Keratinocyte (primary cell): ENCODE measurements around the gene DEDD2. TPM values are rescaled to one million over a fixed set of nuclear protein-coding genes. Genes with fewer than 3 reads are reported as not detected.

Experiments used
- DNase-seq: peaks from one replicate; pipeline ENCODE4 v3.0.0-alpha.2; 2011; ENCODE audit warnings: low read depth, missing footprints, low spot score
- FAIRE-seq: peaks from 2 replicates; lab custom pipeline; 2011; peaks lifted over from hg19 to GRCh38; lab: Jason Lieb, UNC
- H2AFZ ChIP-seq: 2 replicates; pipeline ENCODE4 v1.6.0; 2012; ENCODE audit warnings: low read length, control low read depth, inconsistent platforms; ENCODE audit not compliant: control insufficient read depth
- H3K27ac ChIP-seq: 2 replicates; pipeline ENCODE4 v1.5.1; 2011; ENCODE audit warnings: low read length; ENCODE audit not compliant: control insufficient read depth, insufficient read depth
- H3K27me3 ChIP-seq: 3 replicates; pipeline ENCODE4 v1.6.0; 2011; ENCODE audit warnings: low read length; ENCODE audit not compliant: control insufficient read depth, insufficient read depth; ENCODE audit errors: extremely low read depth
- H3K36me3 ChIP-seq, 2 experiments: 2 replicates in 1 of 2; 3 replicates in 1 of 2; pipeline ENCODE4 v1.5.1; 2011; ENCODE audit warnings: low read length in 2 of 2, mild to moderate bottlenecking in 1 of 2; ENCODE audit not compliant: control insufficient read depth in 2 of 2, insufficient read depth in 2 of 2; ENCODE audit errors: extremely low read depth in 1 of 2
- H3K4me1 ChIP-seq: 3 replicates; pipeline ENCODE4 v1.5.1; 2011; ENCODE audit warnings: low read length; ENCODE audit not compliant: control insufficient read depth, insufficient read depth; ENCODE audit errors: extremely low read depth
- H3K4me2 ChIP-seq: 3 replicates; pipeline ENCODE4 v1.6.0; 2011; ENCODE audit warnings: low read depth, low read length; ENCODE audit not compliant: control insufficient read depth, insufficient read depth; ENCODE audit errors: extremely low read depth
- H3K4me3 ChIP-seq, 3 experiments: fragments of 200-600 bp in 1 of 3; sonication (generic) in 1 of 3; 2 replicates in 2 of 3; 3 replicates in 1 of 3; pipeline ENCODE4 v1.5.1; 2011 to 2016; ENCODE audit warnings: low read length in 3 of 3, mild to moderate bottlenecking in 3 of 3, control low read depth in 2 of 3, inconsistent platforms in 1 of 3, low read depth in 1 of 3, mixed read lengths in 1 of 3, mixed run types in 1 of 3, moderate library complexity in 1 of 3; ENCODE audit not compliant: control insufficient read depth in 2 of 3, insufficient read depth in 2 of 3; ENCODE audit errors: extremely low read depth in 1 of 3
- H3K79me2 ChIP-seq: 2 replicates; pipeline ENCODE4 v1.6.0; 2012; ENCODE audit warnings: low read length; ENCODE audit not compliant: control insufficient read depth, insufficient read depth
- H3K9ac ChIP-seq: 3 replicates; pipeline ENCODE4 v1.6.0; 2011; ENCODE audit warnings: low read length; ENCODE audit not compliant: control insufficient read depth, insufficient read depth; ENCODE audit errors: extremely low read depth
- H3K9me1 ChIP-seq: 3 replicates; pipeline ENCODE4 v1.6.0; 2011; ENCODE audit warnings: low read length; ENCODE audit not compliant: control insufficient read depth, insufficient read depth; ENCODE audit errors: extremely low read depth
- H3K9me3 ChIP-seq: 2 replicates; pipeline ENCODE4 v1.5.1; 2012; ENCODE audit warnings: low read depth, low read length; ENCODE audit not compliant: control insufficient read depth
- H4K20me1 ChIP-seq: 3 replicates; pipeline ENCODE4 v1.6.0; 2011; ENCODE audit warnings: low read length; ENCODE audit not compliant: control insufficient read depth, insufficient read depth; ENCODE audit errors: extremely low read depth
- CTCF ChIP-seq, 3 experiments: IDR thresholded peaks in 1 of 3; conservative IDR thresholded peaks in 1 of 3; optimal IDR thresholded peaks in 1 of 3; 2 replicates in 2 of 3; 3 replicates in 1 of 3; pipeline versions ENCODE3 to v1.5.1; 2011; ENCODE audit warnings: low read length in 3 of 3, mild to moderate bottlenecking in 3 of 3, moderate library complexity in 2 of 3, control low read depth in 1 of 3, inconsistent platforms in 1 of 3; ENCODE audit not compliant: insufficient read depth in 2 of 3; ENCODE audit errors: extremely low read depth in 1 of 3
- EZH2 ChIP-seq: IDR thresholded peaks from one replicate; pipeline ENCODE4 v1.6.1; 2012; ENCODE audit warnings: inconsistent platforms, mild to moderate bottlenecking, low read length, moderate library complexity
- dilution Hi-C: fragments of 300-500 bp; cut with MboI; formaldehyde crosslinking; loops from one replicate; pipeline ENCODE4 v1.7.0; 2020; ENCODE audit warnings: low sequenced_read_pairs; ENCODE audit not compliant: extremely low pct_ligation_motif_present
- polyA plus RNA-seq, 5 experiments: library from polyadenylated mRNA; depleted of rRNA in 3 of 5; stranded (reverse) in 3 of 5; stranded (forward) in 1 of 5; unstranded in 1 of 5; fragments of >200 nt; gene quantifications; 1 replicate in 1 of 5; 2 replicates in 3 of 5; 3 replicates in 1 of 5; pipeline versions ENCODE4 v1.2.1 to v1.2.3, GENCODE V29; 2011 to 2012; ENCODE audit warnings: missing spikeins in 2 of 5, low read depth in 1 of 5, low replicate concordance in 1 of 5

Gene DEDD2
- polyA plus RNA-seq, 1 donor (not counting 4 experiments of a cell fraction or from before 2014, with no cell fraction given) = 20.8 TPM

- DNase-seq (no peak), FAIRE-seq (no peak)
- no peak overlapping the region for H3K4me2 ChIP-seq
- H3K36me3 ChIP-seq = no peaks in the 10 kb centered on the region
- no peak for TF ChIP-seq CTCF (optimal IDR thresholded peaks at IDR 0.05 in 1 of 3, IDR thresholded peaks at IDR 0.05 in 1 of 3, conservative IDR thresholded peaks at IDR 0.05 in 1 of 3; ENCODE audit: extremely low read depth in 1 of 3, insufficient read depth in 2 of 3, low read length in 3 of 3)
- TF ChIP-seq EZH2 = no peak
- H3K27ac ChIP-seq = no peak overlapping the region
- no peaks in the 10 kb centered on the region for H3K79me2 ChIP-seq
- dilution Hi-C loops = no loop called here
- H3K9ac ChIP-seq = no peak overlapping the region
- no peaks in the 10 kb centered on the region for H3K9me3 ChIP-seq
- no peaks in the 10 kb centered on the region for H4K20me1 ChIP-seq
- no peak overlapping the region for H3K4me3 ChIP-seq
- H3K4me1 ChIP-seq = peaks cover 9% of the 10 kb centered on the region
- no peaks in the 10 kb centered on the region for H3K9me1 ChIP-seq
- H2AFZ ChIP-seq = no peak overlapping the region
- H3K27me3 ChIP-seq = peaks cover 53% of the 10 kb centered on the region
Measured at GRCh38 chr19:42150911-42151361, 66.5 kb downstream of the DEDD2 start.

- no peaks in the 10 kb centered on the region for H3K36me3 ChIP-seq
- no peaks in the 10 kb centered on the region for H4K20me1 ChIP-seq
- no peak overlapping the region for H3K4me3 ChIP-seq
- no peak overlapping the region for H3K9ac ChIP-seq
- peaks cover 9% of the 10 kb centered on the region for H3K4me1 ChIP-seq
- TF ChIP-seq CTCF (optimal IDR thresholded peaks at IDR 0.05 in 1 of 3, IDR thresholded peaks at IDR 0.05 in 1 of 3, conservative IDR thresholded peaks at IDR 0.05 in 1 of 3; ENCODE audit: extremely low read depth in 1 of 3, insufficient read depth in 2 of 3, low read length in 3 of 3) (no peak), EZH2 (no peak)
- H3K27ac ChIP-seq = no peak overlapping the region
- H3K9me3 ChIP-seq = no peaks in the 10 kb centered on the region
- DNase-seq (no peak), FAIRE-seq (no peak)
- H3K4me2 ChIP-seq = no peak overlapping the region
- peaks cover 47% of the 10 kb centered on the region for H3K27me3 ChIP-seq
- dilution Hi-C loops = no loop called here
- no peak overlapping the region for H2AFZ ChIP-seq
- H3K9me1 ChIP-seq = no peaks in the 10 kb centered on the region
- H3K79me2 ChIP-seq = no peaks in the 10 kb centered on the region
Measured at GRCh38 chr19:42150364-42150763, 67.1 kb downstream of the DEDD2 start.
